ENCODE results near the gene B4GALT5. TPM values are rescaled to one million over a fixed set of nuclear protein-coding genes. Genes with fewer than 3 reads are reported as not detected.
A peak's percentile ranks its signal among the peaks of the same experiment; 100 is the strongest.
"Not testable (repeated sequence)": the region's sequence is repeated elsewhere in the genome, so short reads cannot be mapped to it uniquely, and the experiment has no call there.

Gene B4GALT5
- total RNA-seq, 6 donors from 2014 or later = 16.2 to 49.0 (median 36.7) TPM

- 35 to 36% methylated on average over 2 of the region's 2 CpGs for WGBS, 2 donors
Measured at GRCh38 chr20:49672096-49672664, 41.5 kb downstream of the B4GALT5 start.

DNA sequence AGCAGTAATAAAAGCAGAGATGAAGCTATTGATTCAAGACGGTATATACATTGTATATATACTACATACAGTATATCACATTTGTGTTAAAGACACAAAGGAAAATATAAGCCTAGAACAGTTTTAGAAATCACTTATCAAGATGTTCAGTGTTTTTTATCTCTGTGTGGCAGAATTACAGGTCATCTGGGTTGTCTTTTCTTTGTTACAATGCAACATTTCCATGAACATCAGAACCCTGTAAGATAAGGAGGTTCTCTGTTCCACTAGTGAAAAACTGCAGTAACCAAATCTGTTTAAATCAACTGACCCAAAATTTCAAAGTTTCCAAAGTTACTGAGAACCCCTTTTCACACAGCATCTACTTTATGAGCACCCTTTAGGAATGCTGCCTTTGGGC lies 42.2 kb downstream of the B4GALT5 start:
- Histone ChIP-seq H3K27me3 (no peaks in the 10 kb centered on the region), H3K9me3 (no peaks in the 10 kb centered on the region), H3K27ac (no peak overlapping the region), H3K36me3 (no peaks in the 10 kb centered on the region), H3K4me3 (no peak overlapping the region), H3K4me1 (peaks cover 59 to 92% (median 70%) of the 10 kb centered on the region in 4 donors)
- TF ChIP-seq EP300 (IDR thresholded peaks at IDR 0.05) (no peak), POLR2A (IDR thresholded peaks at IDR 0.05) (no peak), POLR2AphosphoS5 (IDR thresholded peaks at IDR 0.05) (no peak)
- TF ChIP-seq, protein P1, sequence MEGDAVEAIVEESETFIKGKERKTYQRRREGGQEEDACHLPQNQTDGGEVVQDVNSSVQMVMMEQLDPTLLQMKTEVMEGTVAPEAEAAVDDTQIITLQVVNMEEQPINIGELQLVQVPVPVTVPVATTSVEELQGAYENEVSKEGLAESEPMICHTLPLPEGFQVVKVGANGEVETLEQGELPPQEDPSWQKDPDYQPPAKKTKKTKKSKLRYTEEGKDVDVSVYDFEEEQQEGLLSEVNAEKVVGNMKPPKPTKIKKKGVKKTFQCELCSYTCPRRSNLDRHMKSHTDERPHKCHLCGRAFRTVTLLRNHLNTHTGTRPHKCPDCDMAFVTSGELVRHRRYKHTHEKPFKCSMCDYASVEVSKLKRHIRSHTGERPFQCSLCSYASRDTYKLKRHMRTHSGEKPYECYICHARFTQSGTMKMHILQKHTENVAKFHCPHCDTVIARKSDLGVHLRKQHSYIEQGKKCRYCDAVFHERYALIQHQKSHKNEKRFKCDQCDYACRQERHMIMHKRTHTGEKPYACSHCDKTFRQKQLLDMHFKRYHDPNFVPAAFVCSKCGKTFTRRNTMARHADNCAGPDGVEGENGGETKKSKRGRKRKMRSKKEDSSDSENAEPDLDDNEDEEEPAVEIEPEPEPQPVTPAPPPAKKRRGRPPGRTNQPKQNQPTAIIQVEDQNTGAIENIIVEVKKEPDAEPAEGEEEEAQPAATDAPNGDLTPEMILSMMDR (IDR thresholded peaks at IDR 0.05) = no peak
- ATAC-seq (ENCODE audit: low FRiP score in 2 of 2) (no peak), DNase-seq (no peak)
- 0 to 82% methylated on average over 1 of the region's 1 CpG for WGBS, 2 donors

More at GRCh38 chr20:49672096-49672664, 41.5 kb downstream of the B4GALT5 start:
- H3K27me3 ChIP-seq = no peaks in the 10 kb centered on the region
- peaks cover 65 to 93% (median 76%) of the 10 kb centered on the region in 4 donors for H3K4me1 ChIP-seq
- ATAC-seq (ENCODE audit: low FRiP score in 2 of 2) = no peak
- peak overlapping the region in 1 of 4 donors; percentile 4 for H3K27ac ChIP-seq
- DNase-seq = no peak
- TF ChIP-seq EP300 (IDR thresholded peaks at IDR 0.05) = no peak
- no peak overlapping the region for H3K4me3 ChIP-seq
- H3K9me3 ChIP-seq = no peaks in the 10 kb centered on the region
- H3K36me3 ChIP-seq = no peaks in the 10 kb centered on the region

GRCh38 chr20:49669601-49670189 lies 44.0 kb downstream of the B4GALT5 start:
- 54 to 69% methylated on average over 7 of the region's 7 CpGs for WGBS, 2 donors

DNA sequence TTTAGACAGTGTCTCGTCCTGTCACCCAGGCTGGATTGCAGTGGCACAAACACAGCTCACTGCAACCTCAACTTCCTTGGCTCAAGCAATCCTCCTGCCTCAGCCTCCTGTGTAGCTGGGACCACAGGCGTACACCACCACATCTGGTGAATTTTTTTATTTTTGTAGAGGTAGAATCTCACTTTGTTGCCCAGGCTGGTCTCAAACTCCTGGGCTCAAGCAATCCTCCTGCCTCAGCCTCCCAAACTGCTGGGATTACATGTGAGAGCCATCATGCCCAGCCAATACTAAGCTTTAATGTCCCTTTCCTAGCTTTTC lies 44.8 kb downstream of the B4GALT5 start:
- DNase-seq; ATAC-seq (ENCODE audit: low FRiP score in 2 of 2); H3K27me3 ChIP-seq; H3K9me3 ChIP-seq; H3K36me3 ChIP-seq: not testable (repeated sequence)
- peaks cover 44 to 77% (median 59%) of the 10 kb centered on the region in 4 donors for H3K4me1 ChIP-seq
- WGBS, 2 donors = 48 to 75% methylated on average over 2 of the region's 2 CpGs
- H3K4me3 ChIP-seq = peak overlapping the region in 1 of 4 donors; percentile 17
- H3K27ac ChIP-seq = peak overlapping the region; percentile 34 to 58 (median 40)

More at GRCh38 chr20:49669601-49670189, 44.0 kb downstream of the B4GALT5 start:
- Histone ChIP-seq H3K27ac (peak overlapping the region in 3 of 4 donors; percentile 34 to 58 (median 42)), H3K4me1 (peaks cover 48 to 84% (median 60%) of the 10 kb centered on the region in 4 donors), H3K36me3 (no peaks in the 10 kb centered on the region), H3K27me3 (no peaks in the 10 kb centered on the region), H3K4me3 (peak overlapping the region in 2 of 4 donors; percentile 14 to 25), H3K9me3 (no peaks in the 10 kb centered on the region)
- no peak for DNase-seq
- TF ChIP-seq POLR2AphosphoS5 (IDR thresholded peaks at IDR 0.05) (no peak), POLR2A (IDR thresholded peaks at IDR 0.05) (no peak), EP300 (IDR thresholded peaks at IDR 0.05) (no peak)
- TF ChIP-seq, protein P1 (IDR thresholded peaks at IDR 0.05) = no peak
- ATAC-seq (ENCODE audit: low FRiP score in 2 of 2) = peak in 1 of 2 donors; percentile 34

DNA sequence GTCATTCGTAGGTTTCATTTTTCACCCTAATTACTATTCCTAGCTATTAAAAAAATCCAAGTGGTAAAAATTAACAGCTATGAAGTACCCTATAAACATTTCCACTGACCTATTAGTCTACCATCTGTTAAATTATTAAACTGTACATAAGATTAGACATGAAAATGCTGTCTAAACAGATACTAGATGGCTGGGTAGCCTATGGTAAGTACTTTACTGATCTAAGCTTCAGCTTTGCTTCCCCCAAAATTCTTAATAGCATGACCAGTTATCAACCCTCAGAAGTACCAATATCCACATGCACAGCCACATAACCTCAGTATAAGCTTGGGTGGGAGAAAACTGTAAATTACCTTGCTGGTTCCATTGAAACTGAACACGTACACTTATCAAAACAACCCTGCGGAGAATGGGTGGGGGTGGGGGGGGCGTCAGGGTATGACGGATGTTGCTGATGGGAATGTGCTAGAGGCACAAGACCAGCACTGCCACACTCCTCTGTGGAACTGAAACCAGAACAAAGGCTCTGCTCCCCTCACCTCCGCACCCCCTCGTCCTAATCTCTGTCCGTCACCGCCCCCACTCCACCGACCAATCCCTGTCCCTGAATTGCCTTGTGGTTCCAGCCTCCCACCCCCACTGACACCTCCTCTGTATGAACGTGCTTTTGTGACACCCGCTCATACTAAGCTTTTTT lies 45.3 kb downstream of the B4GALT5 start:
- TF ChIP-seq EP300 (IDR thresholded peaks at IDR 0.05) (no peak), POLR2AphosphoS5 (IDR thresholded peaks at IDR 0.05) (peak in 1 of 2 donors; percentile 33)
- TF ChIP-seq, protein P1 (IDR thresholded peaks at IDR 0.05) = no peak
- Histone ChIP-seq H3K4me1 (peaks cover 44 to 76% (median 58%) of the 10 kb centered on the region in 4 donors), H3K27ac (peak overlapping the region in 3 of 4 donors; percentile 39 to 58 (median 42)), H3K36me3 (no peaks in the 10 kb centered on the region), H3K4me3 (peak overlapping the region in 1 of 4 donors; percentile 17), H3K27me3 (no peaks in the 10 kb centered on the region), H3K9me3 (no peaks in the 10 kb centered on the region)
- ATAC-seq (ENCODE audit: low FRiP score in 2 of 2) (peak; percentile 64 to 84), DNase-seq (peak in 1 of 2 donors; percentile 72)
- 33 to 56% methylated on average over 11 to 12 of the region's 12 CpGs for WGBS, 2 donors
